Mammary epithelial cell (primary cell): ENCODE measurements around the gene TXNRD3.

ENCODE experiments used
- EZH2 ChIP-seq: IDR thresholded peaks from 2 replicates; pipeline ENCODE4 v1.6.1; 2012; ENCODE audit warnings: low read length, inconsistent platforms, borderline replicate concordance
- TF ChIP-seq, protein P1 (sequence below), 2 donors: IDR thresholded peaks in 1 of 2; conservative IDR thresholded peaks in 1 of 2; 2 replicates each; pipeline ENCODE4 v1.5.1; 2011 to 2012; ENCODE audit warnings: inconsistent platforms in 2 of 2, low read length in 2 of 2, mild to moderate bottlenecking in 2 of 2, control low read depth in 1 of 2, low read depth in 1 of 2; ENCODE audit not compliant: insufficient read depth in 1 of 2; ENCODE audit errors: extremely low read depth in 1 of 2

DNA sequence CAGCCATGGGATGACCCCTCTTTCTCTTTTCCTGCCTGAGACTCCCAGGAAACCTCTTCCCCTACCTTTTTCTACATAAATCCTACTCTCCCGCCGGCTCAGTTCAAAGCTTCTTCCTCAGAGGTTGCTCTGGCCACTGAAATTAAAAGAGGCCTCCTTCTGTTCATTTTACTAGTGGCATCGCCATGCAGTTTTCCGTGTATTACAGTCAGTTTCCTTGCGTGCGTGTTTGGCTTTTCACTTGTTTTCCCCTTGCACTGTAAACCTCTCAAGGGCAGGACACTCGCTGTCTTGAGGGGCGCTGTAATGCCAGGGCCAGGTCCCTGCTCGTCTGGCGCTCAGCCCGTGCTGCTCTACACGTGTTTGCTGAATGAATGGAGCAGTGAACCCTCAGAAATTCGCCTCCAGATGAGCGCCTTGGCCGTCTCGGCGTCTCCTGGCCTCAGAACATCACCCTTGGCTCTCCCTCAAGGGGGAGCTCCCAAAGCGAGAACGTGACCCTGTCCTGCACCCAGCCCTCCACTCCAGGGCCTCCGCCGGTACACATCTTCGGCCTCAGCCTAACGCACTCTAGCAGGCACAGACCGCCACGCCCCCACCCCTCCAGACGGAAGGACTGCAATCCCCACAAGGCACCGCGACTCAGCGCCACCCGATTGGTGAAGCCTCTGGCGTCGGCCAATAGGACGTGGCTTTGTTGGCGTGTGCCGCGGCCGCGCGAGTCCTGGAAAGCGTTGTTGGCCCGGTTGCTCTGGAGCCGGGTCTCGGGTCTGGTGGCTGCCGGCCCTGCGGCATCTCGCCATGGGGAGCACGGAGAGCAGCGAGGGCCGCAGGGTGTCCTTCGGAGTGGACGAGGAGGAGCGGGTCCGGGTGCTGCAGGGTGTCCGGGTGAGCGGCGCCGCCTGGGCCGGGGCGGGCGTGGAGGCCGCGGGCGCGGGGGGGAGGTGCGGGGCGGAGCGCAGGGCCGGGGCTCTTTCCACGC lies 48.9 kb upstream of the TXNRD3 start, which contains the start of gene CHCHD6:
- TF ChIP-seq, protein P1, sequence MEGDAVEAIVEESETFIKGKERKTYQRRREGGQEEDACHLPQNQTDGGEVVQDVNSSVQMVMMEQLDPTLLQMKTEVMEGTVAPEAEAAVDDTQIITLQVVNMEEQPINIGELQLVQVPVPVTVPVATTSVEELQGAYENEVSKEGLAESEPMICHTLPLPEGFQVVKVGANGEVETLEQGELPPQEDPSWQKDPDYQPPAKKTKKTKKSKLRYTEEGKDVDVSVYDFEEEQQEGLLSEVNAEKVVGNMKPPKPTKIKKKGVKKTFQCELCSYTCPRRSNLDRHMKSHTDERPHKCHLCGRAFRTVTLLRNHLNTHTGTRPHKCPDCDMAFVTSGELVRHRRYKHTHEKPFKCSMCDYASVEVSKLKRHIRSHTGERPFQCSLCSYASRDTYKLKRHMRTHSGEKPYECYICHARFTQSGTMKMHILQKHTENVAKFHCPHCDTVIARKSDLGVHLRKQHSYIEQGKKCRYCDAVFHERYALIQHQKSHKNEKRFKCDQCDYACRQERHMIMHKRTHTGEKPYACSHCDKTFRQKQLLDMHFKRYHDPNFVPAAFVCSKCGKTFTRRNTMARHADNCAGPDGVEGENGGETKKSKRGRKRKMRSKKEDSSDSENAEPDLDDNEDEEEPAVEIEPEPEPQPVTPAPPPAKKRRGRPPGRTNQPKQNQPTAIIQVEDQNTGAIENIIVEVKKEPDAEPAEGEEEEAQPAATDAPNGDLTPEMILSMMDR (conservative IDR thresholded peaks at IDR 0.05 in 1 of 2, IDR thresholded peaks at IDR 0.05 in 1 of 2; ENCODE audit: extremely low read depth in 1 of 2, insufficient read depth in 1 of 2, low read depth in 1 of 2, low read length in 2 of 2), result no peak
- no peak for TF ChIP-seq EZH2
